Thoracic aorta (tissue), 2 donors: Measurements from ENCODE around the gene BSCL2. TPM values are rescaled to one million over a fixed set of nuclear protein-coding genes. Genes with fewer than 3 reads are reported as not detected.
A peak's percentile ranks its signal among the peaks of the same experiment; 100 is the strongest.

Experiments
- ATAC-seq: fragments of 150-250 bp; one replicate; pipeline ENCODE4 v1.8.0; 2017; ENCODE audit warnings: low read depth; ENCODE audit not compliant: insufficient number of reproducible peaks, low FRiP score
- DNase-seq: peaks from one replicate; pipeline ENCODE4 v3.0.0-alpha.2; 2020; ENCODE audit warnings: low spot score
- H3K27ac ChIP-seq, 2 donors: fragments of 200-600 bp; sonication (generic); 1 replicate in 1 of 2; 2 replicates in 1 of 2; pipeline ENCODE4 v1.5.1; 2016; ENCODE audit warnings: mild to moderate bottlenecking in 2 of 2, moderate library complexity in 2 of 2
- H3K27me3 ChIP-seq: fragments of 200-600 bp; sonication (generic); replicated peaks from 2 replicates; pipeline ENCODE4 v1.6.0; 2016; ENCODE audit warnings: mild to moderate bottlenecking; ENCODE audit not compliant: insufficient read depth
- H3K36me3 ChIP-seq: fragments of 200-600 bp; sonication (generic); one replicate; pipeline ENCODE4 v1.5.1; 2016
- H3K4me1 ChIP-seq, 2 donors: fragments of 200-600 bp; sonication (generic); 1 replicate in 1 of 2; 2 replicates in 1 of 2; pipeline versions ENCODE4 v1.5.1 to v1.6.0; 2016; ENCODE audit warnings: low read depth in 2 of 2, mild to moderate bottlenecking in 1 of 2; ENCODE audit not compliant: control insufficient read depth in 1 of 2
- H3K4me3 ChIP-seq: fragments of 200-600 bp; sonication (generic); 2 replicates; pipeline ENCODE4 v1.5.1; 2016; ENCODE audit warnings: mild to moderate bottlenecking
- H3K9me3 ChIP-seq: fragments of 200-600 bp; sonication (generic); 2 replicates; pipeline ENCODE4 v1.5.1; 2016
- total RNA-seq, 2 donors: library from RNA; depleted of rRNA; stranded (reverse); fragments of >200 nt; gene quantifications; one replicate each; pipeline versions ENCODE4 v1.1.0 to v1.2.3, GENCODE V29; 2016
- TF ChIP-seq, protein P1 (sequence below): fragments of 200-600 bp; sonication (generic); IDR thresholded peaks from one replicate; pipeline ENCODE4 v1.5.1; 2019; ENCODE audit warnings: antibody characterized with exemption

The BSCL2 gene
- total RNA-seq, 2 donors from 2014 or later, result 14.0 to 50.9 TPM

DNA sequence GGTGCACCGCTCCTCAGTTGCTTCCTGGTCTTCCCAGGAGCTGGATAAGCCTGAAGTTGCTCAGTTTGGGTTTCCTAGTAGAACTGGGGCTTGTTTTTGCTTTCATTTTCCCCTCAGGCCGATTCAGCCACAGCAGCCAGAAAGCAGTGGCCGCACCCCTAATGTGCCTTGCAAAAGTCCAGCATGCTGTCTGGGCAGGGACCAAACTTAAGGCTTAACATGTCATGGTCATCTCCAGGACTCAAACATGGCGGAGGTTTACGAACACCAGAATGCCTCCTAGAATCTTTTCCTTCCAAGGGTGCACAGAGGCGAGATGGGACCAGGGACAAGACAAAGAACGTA, 2.7 kb upstream of the BSCL2 start:
- TF ChIP-seq, protein P1, sequence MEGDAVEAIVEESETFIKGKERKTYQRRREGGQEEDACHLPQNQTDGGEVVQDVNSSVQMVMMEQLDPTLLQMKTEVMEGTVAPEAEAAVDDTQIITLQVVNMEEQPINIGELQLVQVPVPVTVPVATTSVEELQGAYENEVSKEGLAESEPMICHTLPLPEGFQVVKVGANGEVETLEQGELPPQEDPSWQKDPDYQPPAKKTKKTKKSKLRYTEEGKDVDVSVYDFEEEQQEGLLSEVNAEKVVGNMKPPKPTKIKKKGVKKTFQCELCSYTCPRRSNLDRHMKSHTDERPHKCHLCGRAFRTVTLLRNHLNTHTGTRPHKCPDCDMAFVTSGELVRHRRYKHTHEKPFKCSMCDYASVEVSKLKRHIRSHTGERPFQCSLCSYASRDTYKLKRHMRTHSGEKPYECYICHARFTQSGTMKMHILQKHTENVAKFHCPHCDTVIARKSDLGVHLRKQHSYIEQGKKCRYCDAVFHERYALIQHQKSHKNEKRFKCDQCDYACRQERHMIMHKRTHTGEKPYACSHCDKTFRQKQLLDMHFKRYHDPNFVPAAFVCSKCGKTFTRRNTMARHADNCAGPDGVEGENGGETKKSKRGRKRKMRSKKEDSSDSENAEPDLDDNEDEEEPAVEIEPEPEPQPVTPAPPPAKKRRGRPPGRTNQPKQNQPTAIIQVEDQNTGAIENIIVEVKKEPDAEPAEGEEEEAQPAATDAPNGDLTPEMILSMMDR, result no peak
- Histone ChIP-seq H3K4me1 (peaks cover 12 to 43% of the 10 kb centered on the region in 2 donors), H3K27ac (peak overlapping the region; percentile 89 to 97), H3K4me3 (peak overlapping the region; percentile 71), H3K36me3 (peaks cover 18% of the 10 kb centered on the region), H3K27me3 (no peaks in the 10 kb centered on the region), H3K9me3 (no peaks in the 10 kb centered on the region)
- ATAC-seq (no peak), DNase-seq (no peak)

DNA sequence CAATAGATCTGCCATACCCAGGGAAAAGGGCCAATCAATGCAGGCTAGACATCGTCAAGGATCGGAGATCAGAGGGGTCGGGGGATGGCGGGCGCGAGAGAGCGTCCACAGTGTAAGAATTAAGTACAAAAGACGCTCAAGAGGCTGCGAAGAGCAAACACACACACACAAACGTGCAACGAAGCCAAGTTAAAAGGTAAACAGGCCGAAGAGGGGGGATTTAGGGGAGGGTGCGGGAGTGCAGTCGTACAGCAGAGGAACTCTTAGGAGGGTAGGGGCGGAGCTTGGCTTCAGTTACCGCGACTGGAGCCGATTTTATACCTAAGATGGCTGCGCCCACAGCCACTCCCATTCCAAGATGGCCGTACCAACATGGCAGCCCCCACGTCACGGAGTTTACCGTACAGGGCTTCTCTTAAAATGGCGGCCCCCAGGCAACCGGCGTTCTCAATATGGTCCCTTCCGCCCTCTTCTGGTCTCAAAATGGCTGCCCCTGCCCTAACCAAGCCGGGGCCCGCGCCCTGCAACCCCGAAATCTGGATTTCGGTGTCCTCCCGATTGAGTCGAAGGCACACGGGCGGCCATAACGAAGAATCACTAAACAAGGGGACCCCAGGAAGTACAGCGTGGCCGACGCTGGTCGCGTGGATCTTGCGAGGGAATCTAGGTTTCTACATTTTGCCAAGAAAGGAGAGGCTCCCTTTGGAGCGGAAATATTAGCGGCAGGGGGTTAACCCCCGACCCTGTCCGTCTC, 2.2 kb upstream of the BSCL2 start:
- Histone ChIP-seq H3K36me3 (peaks cover 14% of the 10 kb centered on the region), H3K4me1 (peaks cover 12 to 44% of the 10 kb centered on the region in 2 donors), H3K27ac (peak overlapping the region; percentile 89 to 97), H3K27me3 (no peaks in the 10 kb centered on the region), H3K4me3 (peak overlapping the region; percentile 71), H3K9me3 (no peaks in the 10 kb centered on the region)
- TF ChIP-seq, protein P1, result no peak
- ATAC-seq (peak; percentile 76), DNase-seq (peak; percentile 97)

DNA sequence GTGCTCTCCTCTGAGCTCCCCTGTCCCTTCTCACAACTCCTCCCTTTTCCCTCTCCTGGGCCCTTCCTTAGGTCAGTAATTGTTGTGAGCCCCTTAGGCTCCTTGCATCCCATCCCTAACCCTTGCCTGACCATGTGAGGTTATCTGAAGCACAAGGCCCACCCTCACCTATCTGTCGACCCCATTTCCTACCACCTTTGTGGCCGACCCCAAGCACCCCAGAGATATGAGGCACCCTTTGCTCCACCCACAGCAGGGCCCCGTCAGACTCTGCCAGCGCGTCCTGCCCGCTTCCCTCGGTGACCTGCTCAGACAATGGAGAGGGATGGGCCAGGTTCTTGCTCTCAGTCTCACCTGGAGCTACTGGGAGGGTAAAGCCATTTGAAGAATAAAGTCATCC, 1.6 kb upstream of the BSCL2 start:
- DNase-seq (no peak), ATAC-seq (no peak)
- Histone ChIP-seq H3K36me3 (peaks cover 10% of the 10 kb centered on the region), H3K4me3 (peak overlapping the region; percentile 71), H3K27ac (peak overlapping the region; percentile 89 to 97), H3K4me1 (peaks cover 12 to 44% of the 10 kb centered on the region in 2 donors), H3K9me3 (no peaks in the 10 kb centered on the region), H3K27me3 (no peaks in the 10 kb centered on the region)
- TF ChIP-seq, protein P1, result no peak

DNA sequence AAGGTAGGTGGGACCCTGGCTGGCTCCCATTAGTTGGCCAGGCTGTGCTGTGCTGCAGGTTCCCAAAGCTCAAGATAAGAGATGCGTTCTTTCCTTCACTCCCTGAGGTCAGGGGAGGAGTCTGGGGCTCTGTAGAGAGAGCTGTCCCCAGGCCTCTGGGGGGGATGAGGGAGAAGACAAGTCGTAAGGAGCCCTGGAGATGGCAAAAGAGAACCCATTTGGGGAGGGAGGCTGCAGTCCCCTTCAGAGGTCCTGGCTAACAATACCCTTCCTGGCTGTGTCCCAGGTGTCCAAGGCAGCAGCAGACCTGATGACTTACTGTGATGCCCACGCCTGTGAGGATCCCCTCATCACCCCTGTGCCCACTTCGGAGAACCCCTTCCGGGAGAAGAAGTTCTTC, 1.2 kb upstream of the BSCL2 start:
- TF ChIP-seq, protein P1, result no peak
- H3K27ac ChIP-seq, result peak overlapping the region in 1 of 2 donors; percentile 89
- H3K36me3 ChIP-seq, result peaks cover 10% of the 10 kb centered on the region
- H3K9me3 ChIP-seq, result no peaks in the 10 kb centered on the region
- ATAC-seq, result no peak
- H3K4me1 ChIP-seq, result peaks cover 12 to 44% of the 10 kb centered on the region in 2 donors
- DNase-seq, result no peak
- no peaks in the 10 kb centered on the region for H3K27me3 ChIP-seq
- peak overlapping the region; percentile 71 for H3K4me3 ChIP-seq

DNA sequence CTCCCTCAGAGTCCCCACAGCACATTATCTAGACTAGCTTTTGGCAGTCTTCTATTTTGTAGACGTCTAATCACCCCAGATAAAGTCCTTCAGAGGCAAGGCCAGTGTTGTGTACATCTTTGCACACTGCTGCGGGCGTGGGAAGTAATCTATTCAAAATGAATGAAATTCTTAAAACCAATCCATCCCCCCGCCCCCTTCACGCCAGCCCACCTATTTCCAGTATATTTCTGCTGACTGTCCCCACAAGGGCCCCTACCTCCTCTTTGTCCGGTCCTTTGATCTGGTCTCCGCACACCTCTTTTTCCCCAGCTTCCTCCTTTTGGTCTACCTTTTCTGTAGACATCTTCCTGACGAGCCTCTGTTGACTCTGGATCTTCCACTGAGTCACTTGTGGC, 375 bp downstream of the BSCL2 start:
- Histone ChIP-seq H3K36me3 (peaks cover 10% of the 10 kb centered on the region), H3K9me3 (no peaks in the 10 kb centered on the region), H3K4me3 (peak overlapping the region; percentile 82), H3K27me3 (no peaks in the 10 kb centered on the region), H3K4me1 (peaks cover 12 to 44% of the 10 kb centered on the region in 2 donors), H3K27ac (peak overlapping the region; percentile 59 to 62)
- TF ChIP-seq, protein P1, result no peak
- no peak for ATAC-seq
- no peak for DNase-seq
